ENCODE measurements around the gene SLC11A2.

GRCh38 chr12:51033457-51034089 is 7.4 kb upstream of the SLC11A2 start:
- TF ChIP-seq POLR2A (IDR thresholded peaks at IDR 0.05) (no peak), CTCF (IDR thresholded peaks at IDR 0.05) (no peak)
